HG02763 (cell line): Measurements from ENCODE around the gene IRF9.

ENCODE experiments used
- ATAC-seq: cut with Tn5 transposase; IDR thresholded peaks from one replicate; pipeline ENCODE4 v1.9.1; 2021; ENCODE audit warnings: mild to moderate bottlenecking, moderate library complexity; ENCODE audit not compliant: unreplicated experiment

The IRF9 gene, protein sequence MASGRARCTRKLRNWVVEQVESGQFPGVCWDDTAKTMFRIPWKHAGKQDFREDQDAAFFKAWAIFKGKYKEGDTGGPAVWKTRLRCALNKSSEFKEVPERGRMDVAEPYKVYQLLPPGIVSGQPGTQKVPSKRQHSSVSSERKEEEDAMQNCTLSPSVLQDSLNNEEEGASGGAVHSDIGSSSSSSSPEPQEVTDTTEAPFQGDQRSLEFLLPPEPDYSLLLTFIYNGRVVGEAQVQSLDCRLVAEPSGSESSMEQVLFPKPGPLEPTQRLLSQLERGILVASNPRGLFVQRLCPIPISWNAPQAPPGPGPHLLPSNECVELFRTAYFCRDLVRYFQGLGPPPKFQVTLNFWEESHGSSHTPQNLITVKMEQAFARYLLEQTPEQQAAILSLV

DNA sequence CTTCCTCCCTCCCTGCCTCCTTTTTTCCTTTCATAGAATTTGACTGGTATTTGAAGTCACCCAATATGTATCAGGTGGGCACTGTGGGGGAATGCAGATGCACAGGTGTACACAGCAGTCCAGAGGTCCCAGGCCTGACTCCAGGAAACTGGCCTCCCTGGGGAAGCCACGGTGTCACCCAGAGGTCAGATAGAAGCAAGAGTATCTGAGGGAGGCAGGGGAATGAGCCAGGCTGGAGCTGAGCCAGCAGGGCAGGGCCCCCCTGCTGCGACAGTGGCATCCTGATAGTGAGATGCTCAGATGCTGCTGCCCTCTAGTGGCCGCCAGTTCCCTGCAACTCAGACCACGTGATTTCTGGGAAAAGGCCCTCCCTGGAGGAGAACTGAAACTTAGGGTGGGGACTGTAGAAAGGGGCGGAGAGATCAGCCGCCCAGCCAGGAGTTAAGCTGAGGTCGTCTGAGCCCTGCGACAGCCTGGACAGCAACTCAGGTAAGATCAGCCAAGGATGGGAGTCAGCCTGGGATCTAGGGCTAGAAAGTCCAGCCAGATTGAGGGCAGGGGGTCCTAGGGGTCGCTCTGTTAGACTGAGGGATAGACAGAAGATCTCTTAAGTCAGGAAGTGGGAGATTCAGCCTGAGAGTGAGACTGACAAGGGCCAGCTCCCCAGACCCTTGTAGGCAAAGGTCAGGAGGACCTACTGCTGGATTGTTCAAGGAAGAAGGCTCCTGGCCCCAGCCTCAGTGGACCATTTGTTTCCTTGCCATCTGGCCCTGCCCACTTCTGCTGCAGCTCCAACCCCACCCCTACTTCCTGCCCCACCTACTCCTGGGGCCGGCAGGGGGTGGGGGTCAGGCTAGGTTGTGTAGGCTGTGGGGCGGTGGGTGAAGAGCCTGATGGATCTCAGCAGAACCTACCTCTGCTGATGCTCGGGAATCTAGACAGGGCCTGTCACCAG lies at the start of gene IRF9:
Gene IRF9, plus strand, starts transcription at position 416 of the 955 bp plus-strand sequence. CDS start 880 bp downstream, outside the sequence.
- peak; percentile 79 for ATAC-seq

DNA sequence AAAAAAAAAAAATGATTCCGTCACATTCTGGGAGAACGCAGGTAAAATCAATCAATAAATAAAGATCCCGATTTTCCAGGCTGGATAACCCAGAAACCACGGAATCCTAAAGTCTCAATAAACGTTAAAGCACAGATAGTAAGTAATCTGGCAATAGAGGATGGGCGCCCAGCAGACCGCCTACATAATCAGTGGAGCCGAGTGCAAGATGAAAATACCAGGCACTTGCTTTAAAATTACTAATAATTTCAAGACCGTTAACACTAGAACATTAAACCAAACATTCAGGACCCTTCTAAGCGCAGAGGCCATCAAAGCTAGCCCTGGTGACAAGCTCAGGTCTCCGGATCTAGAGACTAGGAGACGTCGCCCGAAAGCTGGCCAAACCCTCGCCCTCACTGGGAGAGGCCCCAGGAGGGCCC lies 47.7 kb upstream of the IRF9 start:
- no peak for ATAC-seq

DNA sequence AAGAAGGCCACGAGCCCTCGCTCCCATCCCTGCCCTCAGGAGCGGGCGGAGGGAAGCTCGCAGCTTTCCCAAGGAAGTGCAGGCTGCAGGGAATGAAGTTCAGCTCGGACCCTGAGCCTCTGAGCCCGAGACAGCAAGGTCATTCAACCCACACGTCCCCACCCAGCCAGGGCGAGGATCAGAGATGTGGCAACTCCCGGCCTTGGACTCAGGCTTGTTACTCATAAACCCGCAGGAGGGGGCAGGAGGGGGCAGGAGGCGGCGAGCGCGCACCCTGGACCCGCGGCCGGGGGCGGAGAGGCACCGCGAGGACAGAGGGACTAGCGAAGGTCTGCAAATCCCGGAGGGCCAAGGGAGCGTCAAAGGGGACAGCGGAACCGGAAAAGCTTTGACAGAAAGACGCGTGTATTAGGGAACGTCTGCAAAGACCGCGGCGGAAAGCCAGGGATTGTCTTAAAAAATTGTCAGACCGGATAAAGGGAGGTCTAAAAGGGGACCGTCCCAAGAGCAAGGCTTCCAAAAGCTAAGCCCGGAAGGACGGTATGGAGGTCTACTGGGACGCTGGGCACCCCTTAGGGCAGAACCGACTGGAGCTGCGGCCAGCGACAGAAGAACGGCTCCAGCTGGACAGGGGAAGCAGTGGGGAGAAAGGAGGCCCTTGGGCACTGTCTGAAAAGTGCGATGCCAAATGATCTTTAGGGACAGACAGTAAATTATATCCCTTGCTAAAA lies 47.1 kb upstream of the IRF9 start:
- ATAC-seq: peak; percentile 29

DNA sequence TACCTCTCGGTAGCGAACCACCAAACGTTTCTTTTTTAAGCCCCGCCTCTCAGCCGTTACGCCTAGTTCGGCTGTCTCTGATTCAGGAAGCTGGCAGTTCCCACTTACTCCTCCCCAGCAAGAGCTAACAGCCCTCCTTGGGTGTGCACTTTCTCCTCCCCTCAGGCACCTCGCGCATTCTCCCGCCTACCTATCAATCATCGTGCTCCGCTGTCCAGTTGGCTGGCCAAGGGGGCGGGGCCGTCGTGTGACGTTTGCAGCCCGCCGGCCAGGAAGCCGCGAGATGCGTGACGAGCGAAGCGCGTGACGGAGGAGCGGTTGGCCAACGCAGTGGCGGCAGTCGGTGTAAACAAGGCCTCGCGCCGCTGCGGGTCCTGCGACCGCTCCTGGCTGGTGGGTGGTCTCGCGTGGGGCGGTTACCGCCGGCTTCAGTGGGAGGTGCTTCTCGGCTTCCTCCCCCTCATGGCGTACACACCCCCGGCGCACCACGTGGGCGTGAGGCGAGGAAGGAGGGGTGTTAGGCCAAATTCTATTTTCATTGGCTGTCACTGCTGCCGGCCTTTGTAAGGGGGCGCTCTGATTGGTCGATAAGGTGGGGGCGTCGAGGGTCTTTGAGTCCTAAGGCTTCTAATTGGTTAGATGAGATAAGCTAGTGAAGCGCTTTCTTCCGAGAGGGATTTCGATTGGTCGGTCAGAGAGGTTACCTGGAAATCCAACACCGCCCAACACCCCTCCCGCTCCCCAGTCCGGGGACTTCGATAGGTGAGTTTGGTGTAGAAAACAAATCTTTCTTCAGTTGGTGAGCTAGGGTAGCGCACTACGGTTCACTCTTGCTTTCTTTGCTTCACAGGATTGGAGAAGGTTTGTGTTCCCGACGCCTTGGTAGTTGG lies 46.3 kb upstream of the IRF9 start, which contains the start of the genes DCAF11 and NRL:
Gene DCAF11, plus strand, starts transcription at position 246 of the 890 bp plus-strand sequence. CDS start 818 bp downstream, outside the sequence.
Gene NRL, minus strand, starts transcription at position 418 of the 890 bp plus-strand sequence. CDS start 32,101 bp downstream, outside the sequence.
- peak; percentile 79 for ATAC-seq

DNA sequence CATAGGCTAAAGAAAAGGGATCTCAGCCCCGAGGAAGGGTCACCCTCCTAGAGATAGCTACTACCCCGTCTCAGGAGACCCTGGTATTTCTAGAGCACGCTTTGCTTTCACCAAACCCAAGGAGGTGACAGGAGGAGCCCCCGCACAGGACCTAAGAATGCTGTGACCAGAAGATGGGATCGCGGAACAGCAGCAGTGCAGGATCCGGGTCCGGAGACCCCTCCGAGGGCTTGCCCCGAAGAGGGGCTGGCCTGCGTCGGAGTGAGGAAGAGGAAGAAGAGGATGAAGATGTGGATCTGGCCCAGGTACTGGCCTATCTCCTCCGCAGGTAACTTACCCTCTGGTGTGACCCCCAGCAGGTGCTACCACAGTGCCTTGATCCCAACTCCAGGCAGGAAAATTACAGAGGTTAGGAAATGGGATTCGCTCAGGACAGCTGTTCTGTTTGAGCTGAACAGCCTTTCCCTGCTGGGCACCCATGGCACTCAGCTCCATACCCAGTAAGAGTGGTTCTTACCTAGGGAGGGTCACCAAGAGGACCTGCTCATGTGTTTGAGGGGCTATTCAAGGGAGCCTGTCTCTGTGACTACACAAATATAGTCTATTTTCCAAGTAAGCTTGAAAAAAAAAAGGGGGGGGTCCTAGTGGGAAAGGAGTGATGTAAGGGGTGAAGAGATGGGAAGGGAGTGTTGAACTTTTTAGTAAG lies 45.5 kb upstream of the IRF9 start:
- ATAC-seq: no peak

DNA sequence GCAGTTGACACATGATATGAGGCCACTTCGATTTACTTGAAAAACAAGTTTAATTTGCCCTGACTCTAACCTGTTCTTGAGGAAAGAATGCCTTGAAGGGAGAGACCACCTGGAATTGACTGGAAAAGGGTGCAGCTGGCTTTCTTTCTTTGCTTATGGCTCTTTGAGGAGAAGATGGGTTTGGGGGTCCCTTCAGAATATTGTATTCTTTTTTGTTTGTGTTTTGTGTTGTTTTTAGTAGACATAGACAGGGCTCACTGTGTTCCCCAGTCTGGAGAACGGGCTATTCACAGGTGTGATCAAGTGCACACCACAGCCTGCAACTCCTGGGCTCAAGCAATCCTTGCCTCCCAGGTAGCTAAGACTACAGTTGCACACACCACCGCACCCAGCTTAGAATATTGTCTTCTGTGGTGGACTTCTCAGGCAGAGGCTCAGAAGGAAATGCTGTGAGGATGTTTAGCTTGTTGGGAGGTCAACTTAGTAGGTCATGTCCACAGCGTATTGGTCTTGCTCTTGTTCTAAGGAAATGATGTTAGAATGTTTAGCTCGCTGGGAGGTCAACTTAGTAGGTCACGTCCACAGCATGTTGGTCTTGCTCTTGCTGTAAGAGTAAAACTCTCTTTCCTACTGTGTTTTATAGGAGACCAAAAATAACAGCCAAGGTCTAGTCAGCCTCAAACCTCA lies 44.8 kb upstream of the IRF9 start:
- no peak for ATAC-seq

DNA sequence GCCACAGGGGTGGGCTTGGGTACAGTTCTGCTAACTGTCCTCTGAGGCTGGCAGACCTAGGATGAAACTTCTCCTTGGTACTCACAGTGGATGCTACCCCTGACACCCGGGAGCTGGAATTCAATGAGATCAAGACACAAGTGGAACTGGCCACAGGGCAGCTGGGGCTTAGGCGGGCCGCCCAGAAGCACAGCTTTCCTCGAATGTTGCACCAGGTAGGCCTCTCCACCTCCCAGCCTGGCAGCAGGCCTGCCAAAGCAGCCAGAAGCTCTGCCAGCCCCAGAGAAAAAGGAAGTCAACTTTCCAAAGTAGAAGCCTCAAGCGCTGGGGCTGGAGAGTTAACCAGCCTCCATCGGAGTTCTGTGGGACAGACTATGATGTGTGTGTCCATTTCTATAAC lies 43.9 kb upstream of the IRF9 start:
- no peak for ATAC-seq

DNA sequence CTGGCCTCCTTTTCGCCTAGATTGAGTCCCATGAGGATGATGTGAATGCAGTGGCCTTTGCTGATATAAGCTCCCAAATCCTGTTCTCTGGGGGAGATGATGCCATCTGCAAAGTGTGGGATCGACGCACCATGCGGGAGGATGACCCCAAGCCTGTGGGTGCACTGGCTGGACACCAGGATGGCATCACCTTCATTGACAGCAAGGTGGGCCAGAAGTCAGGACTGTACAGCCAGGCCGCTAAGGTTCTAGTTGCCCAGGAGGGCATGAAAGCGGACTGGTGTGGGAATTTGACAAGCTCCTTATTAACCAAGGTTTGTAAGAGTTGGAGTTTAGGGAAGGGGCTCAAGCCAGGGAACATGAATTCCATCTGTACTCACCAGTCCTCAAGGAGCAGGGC lies 41.4 kb upstream of the IRF9 start:
- no peak for ATAC-seq

DNA sequence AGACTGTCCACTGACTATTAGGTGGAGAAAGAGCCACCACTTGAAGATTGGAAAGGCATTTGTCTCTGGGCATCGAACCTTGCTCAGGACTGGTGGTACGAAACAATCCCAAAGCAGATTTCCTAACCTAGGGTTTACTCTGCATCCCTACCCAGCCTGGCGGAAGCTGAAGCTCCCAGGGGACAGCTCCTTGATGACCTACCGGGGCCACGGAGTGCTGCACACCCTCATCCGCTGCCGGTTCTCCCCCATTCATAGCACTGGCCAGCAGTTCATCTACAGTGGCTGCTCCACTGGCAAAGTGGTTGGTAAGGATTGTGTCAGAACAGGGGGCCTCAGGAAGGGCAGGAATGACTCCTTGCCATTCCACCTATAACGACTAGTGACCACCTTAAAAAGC lies 39.9 kb upstream of the IRF9 start:
- no peak for ATAC-seq

DNA sequence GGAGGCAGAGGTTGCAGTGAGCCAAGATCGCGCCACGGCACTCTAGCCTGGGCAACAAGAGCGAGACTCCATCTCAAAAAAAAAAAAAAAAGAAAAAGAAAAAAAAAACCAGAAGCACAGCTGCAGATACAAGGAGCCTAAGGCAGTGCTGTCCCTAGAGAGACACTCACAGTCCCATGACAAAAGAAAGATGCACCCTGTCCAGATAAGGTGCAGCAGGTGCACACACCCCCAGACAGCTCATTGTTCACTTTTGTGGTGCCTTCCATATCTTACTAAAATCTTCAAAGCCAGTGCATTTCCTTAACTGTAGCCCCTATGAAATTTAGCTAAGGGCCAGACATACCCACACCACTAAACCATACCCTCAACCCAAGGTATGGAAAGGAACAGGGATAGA lies 38.6 kb upstream of the IRF9 start:
- ATAC-seq: no peak

DNA sequence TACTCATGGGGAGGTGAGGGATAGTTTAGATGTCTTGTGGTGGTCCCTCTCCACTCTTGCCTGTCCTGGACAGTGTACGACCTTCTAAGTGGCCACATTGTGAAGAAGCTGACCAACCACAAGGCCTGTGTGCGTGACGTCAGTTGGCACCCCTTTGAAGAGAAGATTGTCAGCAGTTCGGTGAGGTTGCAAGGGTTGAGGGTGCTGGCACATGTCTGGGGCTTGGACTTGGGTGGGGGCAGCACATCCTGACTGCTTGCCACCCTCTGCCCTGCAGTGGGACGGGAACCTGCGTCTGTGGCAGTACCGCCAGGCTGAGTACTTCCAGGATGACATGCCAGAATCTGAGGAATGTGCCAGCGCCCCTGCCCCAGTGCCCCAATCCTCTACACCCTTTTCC lies 38.2 kb upstream of the IRF9 start:
- ATAC-seq: no peak

DNA sequence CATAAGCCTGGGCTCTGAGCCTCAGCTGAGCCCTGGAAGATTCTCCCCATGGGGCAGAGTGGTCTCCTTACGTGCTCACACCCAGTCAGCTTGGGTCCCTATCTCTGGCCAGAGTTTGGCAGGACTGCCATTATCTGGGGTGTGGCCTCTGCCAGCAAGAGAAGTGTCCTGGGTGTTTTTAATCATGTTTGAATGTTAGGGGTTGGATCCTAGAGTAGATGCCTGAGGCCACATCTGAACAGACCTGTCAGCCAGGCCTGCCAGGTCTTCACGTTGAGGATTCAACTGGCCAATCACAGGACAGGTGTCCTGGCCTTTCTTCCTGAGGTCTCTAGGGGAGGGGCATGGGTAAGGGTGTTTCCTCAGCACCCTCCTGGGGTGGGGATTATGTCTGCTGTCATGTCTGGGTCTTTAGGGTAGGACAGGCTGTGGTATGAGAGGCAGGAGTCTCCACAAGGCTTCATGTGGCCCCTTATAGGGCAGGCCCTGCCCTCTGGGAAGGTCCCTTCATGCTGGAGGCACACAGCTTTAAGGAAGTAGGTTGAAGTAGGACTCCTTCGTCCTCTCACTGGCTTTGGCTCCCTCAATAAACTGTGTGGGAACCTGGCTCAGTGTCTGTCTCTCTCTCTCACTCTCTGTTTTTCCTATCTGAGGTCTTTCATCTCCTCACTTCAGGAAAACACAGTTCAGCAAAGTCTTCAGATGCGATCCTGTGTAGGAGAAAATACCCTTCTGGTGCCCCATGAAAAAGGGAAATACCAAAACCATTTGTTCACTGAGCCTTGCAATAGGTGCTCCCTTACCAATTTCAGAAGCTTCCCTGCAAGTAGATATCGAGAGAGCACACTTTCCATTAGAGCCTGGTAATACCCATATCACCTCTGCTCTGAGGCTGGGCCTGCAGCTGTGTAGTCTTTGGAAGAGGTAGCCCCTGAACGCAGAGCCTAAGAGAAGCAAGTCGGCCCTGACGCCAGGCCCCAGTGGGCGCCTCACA lies 37.3 kb upstream of the IRF9 start:
- ATAC-seq: peak; percentile 44

DNA sequence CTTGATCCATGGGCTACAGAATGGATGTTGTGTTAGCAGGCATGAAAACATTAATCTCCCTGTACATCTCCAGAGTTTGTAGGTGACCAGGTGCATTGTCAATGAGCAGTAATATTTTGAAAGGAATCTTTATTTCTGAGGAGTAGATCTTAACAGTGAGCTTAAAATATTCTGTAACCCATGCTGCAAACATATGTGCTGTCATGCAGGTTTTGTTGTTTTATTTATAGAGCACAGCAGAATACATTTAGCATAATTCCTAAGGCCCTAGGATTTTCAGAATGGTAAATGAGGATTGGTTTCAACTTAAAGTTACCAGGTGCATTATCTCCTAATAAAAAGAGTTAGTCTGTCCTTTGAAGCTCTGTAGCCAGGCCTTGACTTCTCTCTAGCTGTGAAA lies 34.1 kb upstream of the IRF9 start:
- no peak for ATAC-seq

DNA sequence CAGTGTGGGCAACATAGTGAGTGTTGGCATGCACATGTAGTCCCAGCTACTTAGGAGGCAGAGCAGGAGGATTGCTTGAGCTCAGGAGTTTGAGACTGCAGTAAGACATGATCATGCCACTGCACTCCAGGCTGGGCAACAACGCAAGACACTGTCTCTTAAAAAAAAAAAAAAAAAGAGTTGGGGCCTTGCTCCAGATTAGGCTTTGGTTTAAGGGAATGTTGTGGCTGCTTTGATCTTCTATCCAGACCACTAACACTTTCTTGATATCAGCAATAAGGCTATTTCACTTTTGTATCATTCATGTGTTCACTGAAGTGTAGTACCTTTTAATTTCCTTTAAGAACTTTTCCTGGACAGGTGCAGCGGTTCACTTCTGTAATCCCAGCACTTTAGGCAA lies 33.4 kb upstream of the IRF9 start:
- ATAC-seq: no peak

DNA sequence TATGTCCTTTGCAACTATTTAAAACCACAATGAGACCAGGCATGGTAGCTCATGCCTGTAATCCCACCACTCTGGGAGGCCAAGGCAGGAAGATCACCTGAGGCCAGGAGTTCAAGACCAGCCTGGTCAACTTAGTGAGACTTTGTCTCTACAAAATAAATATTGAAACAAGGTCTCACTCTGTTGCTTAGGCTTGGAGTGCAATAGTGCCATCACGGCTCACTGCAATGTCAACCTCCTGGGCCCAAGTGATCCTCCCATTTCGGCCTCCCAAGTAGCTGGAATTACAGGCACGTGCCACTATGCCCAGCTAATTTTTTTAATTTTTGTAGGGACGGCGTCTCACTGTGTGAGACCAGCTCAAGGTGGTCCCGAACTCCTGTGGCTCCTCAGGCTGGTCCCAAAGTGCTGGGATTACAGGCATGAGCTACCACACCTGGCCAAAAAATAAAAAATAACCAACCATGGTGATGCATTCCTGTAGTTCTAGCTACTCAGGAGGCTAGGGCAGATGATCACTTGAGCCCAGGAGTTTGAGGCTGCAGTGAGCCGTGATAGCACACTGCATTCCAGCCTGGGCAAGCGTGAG lies 31.6 kb upstream of the IRF9 start:
- ATAC-seq: no peak

DNA sequence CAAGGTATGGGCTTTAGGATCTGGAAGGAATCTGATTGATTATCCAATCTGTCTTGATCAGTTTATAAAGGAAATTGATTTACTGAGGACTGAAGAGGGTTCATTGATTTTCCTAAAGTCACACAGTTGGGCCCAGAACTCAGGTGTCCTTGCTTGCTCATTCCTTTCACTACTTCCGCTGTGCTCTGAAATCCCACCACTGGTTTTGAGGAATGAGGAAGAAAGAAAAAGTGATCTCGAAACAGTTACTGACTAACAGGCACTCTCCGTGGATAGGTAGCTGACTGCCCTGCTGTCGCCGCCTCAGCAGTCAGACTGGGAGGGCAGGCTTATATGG lies 30.7 kb upstream of the IRF9 start, which contains the start of gene FITM1:
Gene FITM1, plus strand, starts transcription at position 280 of the 337 bp plus-strand sequence. CDS start 905 bp downstream, outside the sequence.
- no peak for ATAC-seq
